ENCODE data around the gene DNAJA3.

GRCh38 chr16:4401094-4401501, 24.6 kb upstream of the DNAJA3 start:
- TF ChIP-seq PBX3 (IDR thresholded peaks at IDR 0.05; ENCODE audit: insufficient replicate concordance, low read depth, low read length) (no peak), EZH2 (IDR thresholded peaks at IDR 0.05; ENCODE audit: borderline replicate concordance, control insufficient read depth, low read depth, low read length) (no peak), ATF2 (IDR thresholded peaks at IDR 0.05; ENCODE audit: low read length) (no peak), CTCF (IDR thresholded peaks at IDR 0.05 in 2 of 3, conservative IDR thresholded peaks at IDR 0.05 in 1 of 3; ENCODE audit: control insufficient read depth in 2 of 3, extremely low read depth in 1 of 3, insufficient read depth in 1 of 3, low read depth in 3 of 3, low read length in 3 of 3) (no peak), EP300 (IDR thresholded peaks at IDR 0.05; ENCODE audit: borderline replicate concordance in 1 of 2, control insufficient read depth in 1 of 2, low read depth in 2 of 2, low read length in 2 of 2) (no peak), POLR2AphosphoS5 (IDR thresholded peaks at IDR 0.05; ENCODE audit: low read length) (0 out of 2 replicates have a peak, but pooled peaks have one; percentile 1), NR2C1 (IDR thresholded peaks at IDR 0.05) (no peak), FOS (IDR thresholded peaks at IDR 0.05; ENCODE audit: borderline replicate concordance, extremely low read depth, insufficient read length) (no peak), POLR2A (IDR thresholded peaks at IDR 0.05; ENCODE audit: low read depth, low read length) (no peak), BRCA1 (IDR thresholded peaks at IDR 0.05; ENCODE audit: low read depth, low read length) (no peak)

Measured in GM12878 (cell line).